A549 (cell line): Measurements from ENCODE around the gene SEMA5A. TPM values are rescaled to one million over a fixed set of nuclear protein-coding genes. Genes with fewer than 3 reads are reported as not detected.

Source experiments
- ATAC-seq, 2 experiments: fragments of 200-7000 bp in 1 of 2; fragments of >200 bp in 1 of 2; cut with Nextera tagmentation in 1 of 2; cut with Tn5 transposase in 1 of 2; 3 replicates each; pipeline versions ENCODE4 v1.8.0 to v1.9.1; 2018 to 2020; ENCODE audit warnings: mild to moderate bottlenecking in 1 of 2, moderate library complexity in 1 of 2
- CTCF ChIA-PET: fragments of 300-600 bp; sonication (Branson Sonifier 250); formaldehyde crosslinking; extraction: SDS; loops from one replicate; lab custom pipeline; 2021; ENCODE audit warnings: antibody characterized with exemption, inconsistent platforms; lab: Yijun Ruan, JAX
- POLR2A ChIA-PET: fragments of 350-600 bp; formaldehyde crosslinking; extraction: SDS; loops from one replicate; lab custom pipeline; 2021; ENCODE audit warnings: antibody characterized with exemption, inconsistent platforms; lab: Yijun Ruan, JAX
- DNase-seq, 2 experiments: peaks; one replicate each; pipeline versions ENCODE4 v3.0.0 to v3.0.0-alpha.2; 2011 to 2016; ENCODE audit warnings: low read depth in 1 of 2, low spot score in 1 of 2
- FAIRE-seq: peaks from 2 replicates; lab custom pipeline; 2011; peaks lifted over from hg19 to GRCh38; lab: Jason Lieb, UNC
- H3K27ac ChIP-seq, 2 experiments: fragments of >200 bp; sonication (Bioruptor Twin); formaldehyde crosslinking; 3 replicates each; pipeline ENCODE4 v1.5.1; 2016 to 2017
- H3K4me1 ChIP-seq: fragments of >200 bp; sonication (Bioruptor Twin); formaldehyde crosslinking; 3 replicates; pipeline ENCODE4 v1.6.1; 2016
- H3K4me2 ChIP-seq: fragments of >200 bp; sonication (Bioruptor Twin); formaldehyde crosslinking; 3 replicates; pipeline ENCODE4 v1.6.1; 2016
- H3K4me3 ChIP-seq: fragments of >200 bp; sonication (Bioruptor Twin); formaldehyde crosslinking; 3 replicates; pipeline ENCODE4 v1.5.1; 2016
- H3K9me3 ChIP-seq: fragments of >200 bp; sonication (Bioruptor Twin); formaldehyde crosslinking; 3 replicates; pipeline ENCODE4 v1.6.1; 2016
- ATOH8 ChIP-seq: fragments of 250-450 bp; sonication (Bioruptor Pico); IDR thresholded peaks from 2 replicates; pipeline ENCODE4 v1.5.0; 2020; ENCODE audit warnings: low read depth, mild to moderate bottlenecking, moderate library complexity
- BHLHE40 ChIP-seq: IDR thresholded peaks from 2 replicates; pipeline ENCODE4 v1.6.1; 2012; ENCODE audit warnings: low read depth, low read length, inconsistent platforms
- CBX8 ChIP-seq: fragments of 200-600 bp; sonication (generic); IDR thresholded peaks from 2 replicates; pipeline ENCODE4 v1.6.1; 2016
- CEBPB ChIP-seq, 2 experiments: fragments of >200 bp in 1 of 2; sonication (Bioruptor Twin) in 1 of 2; formaldehyde crosslinking in 1 of 2; IDR thresholded peaks; 2 replicates each; pipeline ENCODE4 v1.6.1; 2012 to 2016
- CHD4 ChIP-seq: fragments of 200-600 bp; sonication (generic); IDR thresholded peaks from 2 replicates; pipeline ENCODE4 v1.6.1; 2016; ENCODE audit warnings: antibody characterized with exemption, mild to moderate bottlenecking, borderline replicate concordance
- EHF ChIP-seq: fragments of 250-450 bp; sonication (Bioruptor Pico); IDR thresholded peaks from 2 replicates; pipeline ENCODE4 v1.5.0; 2020; ENCODE audit warnings: mild to moderate bottlenecking
- EHMT2 ChIP-seq: fragments of 200-600 bp; sonication (generic); IDR thresholded peaks from 2 replicates; pipeline ENCODE4 v1.6.1; 2016; ENCODE audit warnings: antibody characterized with exemption, low read depth, mild to moderate bottlenecking, moderate library complexity
- ESRRA ChIP-seq: fragments of 150-350 bp; IDR thresholded peaks from 2 replicates; pipeline ENCODE4 v1.6.1; 2014; ENCODE audit warnings: mild to moderate bottlenecking, low read length, borderline replicate concordance
- FOSL2 ChIP-seq, 2 experiments: fragments of 450-650 bp in 1 of 2; fragments of >200 bp in 1 of 2; sonication (Bioruptor Twin) in 1 of 2; formaldehyde crosslinking; IDR thresholded peaks; 2 replicates each; pipeline versions ENCODE4 v1.5.0 to v1.6.1; 2016 to 2020; ENCODE audit warnings: mild to moderate bottlenecking in 1 of 2, moderate library complexity in 1 of 2
- HDAC2 ChIP-seq: fragments of 200-600 bp; sonication (generic); IDR thresholded peaks from 2 replicates; pipeline ENCODE4 v1.6.1; 2016
- HES2 ChIP-seq: fragments of >200 bp; sonication (Bioruptor Twin); formaldehyde crosslinking; IDR thresholded peaks from 2 replicates; pipeline ENCODE4 v1.6.1; 2016
- HEYL ChIP-seq: fragments of 250-450 bp; sonication (Bioruptor Pico); IDR thresholded peaks from 2 replicates; pipeline ENCODE4 v1.8.0; 2021; ENCODE audit warnings: mild to moderate bottlenecking, moderate library complexity
- HOXB13 ChIP-seq: fragments of 250-450 bp; sonication (Bioruptor Pico); IDR thresholded peaks from 2 replicates; pipeline ENCODE4 v1.5.0; 2020; ENCODE audit warnings: low read depth, mild to moderate bottlenecking, moderate library complexity
- HOXB5 ChIP-seq: fragments of 250-450 bp; sonication (Bioruptor Pico); IDR thresholded peaks from 2 replicates; pipeline ENCODE4 v1.5.0; 2020; ENCODE audit warnings: mild to moderate bottlenecking, moderate library complexity
- JUNB ChIP-seq: fragments of >200 bp; sonication (Bioruptor Twin); formaldehyde crosslinking; IDR thresholded peaks from 2 replicates; pipeline ENCODE4 v1.6.1; 2016
- KDM1A ChIP-seq: fragments of 200-600 bp; sonication (generic); IDR thresholded peaks from 2 replicates; pipeline ENCODE4 v1.6.1; 2016; ENCODE audit warnings: low read depth, mild to moderate bottlenecking
- KDM5A ChIP-seq: fragments of 200-600 bp; sonication (generic); IDR thresholded peaks from 2 replicates; pipeline ENCODE4 v1.6.1; 2016; ENCODE audit warnings: antibody characterized with exemption, mild to moderate bottlenecking
- MYC ChIP-seq: IDR thresholded peaks from 2 replicates; pipeline ENCODE4 v1.6.1; 2012; ENCODE audit warnings: mild to moderate bottlenecking, inconsistent platforms, low read length, improper control_type of control experiment, borderline replicate concordance
- NFE2L2 ChIP-seq: fragments of 150-350 bp; conservative IDR thresholded peaks from 2 replicates; pipeline ENCODE4 v1.6.1; 2014; ENCODE audit warnings: low read length
- NPAS2 ChIP-seq: fragments of 250-450 bp; sonication (Bioruptor Pico); IDR thresholded peaks from 2 replicates; pipeline ENCODE4 v1.8.0; 2022; ENCODE audit warnings: mild to moderate bottlenecking, moderate library complexity, borderline replicate concordance
- NR3C1 ChIP-seq: fragments of >200 bp; sonication (Bioruptor Twin); formaldehyde crosslinking; IDR thresholded peaks from 3 replicates; pipeline ENCODE4 v1.6.1; 2017
- POLR2A ChIP-seq: IDR thresholded peaks from 2 replicates; pipeline ENCODE4 v1.6.1; 2012; ENCODE audit warnings: mild to moderate bottlenecking, low read length
- POLR2AphosphoS2 ChIP-seq: conservative IDR thresholded peaks from 2 replicates; pipeline ENCODE4 v1.6.1; 2012; ENCODE audit warnings: low read length, improper control_type of control experiment, inconsistent platforms
- RAD21 ChIP-seq, 2 experiments: fragments of >200 bp in 1 of 2; sonication (Bioruptor Twin) in 1 of 2; formaldehyde crosslinking in 1 of 2; IDR thresholded peaks in 1 of 2; conservative IDR thresholded peaks in 1 of 2; 2 replicates in 1 of 2; 3 replicates in 1 of 2; pipeline ENCODE4 v1.6.1; 2012 to 2018; ENCODE audit warnings: inconsistent platforms in 1 of 2
- RFX5 ChIP-seq: fragments of 450-650 bp; IDR thresholded peaks from 2 replicates; pipeline ENCODE4 v1.7.1; 2014; ENCODE audit warnings: antibody characterized with exemption, mild to moderate bottlenecking, moderate library complexity
- SMC3 ChIP-seq: fragments of >200 bp; sonication (Bioruptor Twin); formaldehyde crosslinking; IDR thresholded peaks from 3 replicates; pipeline ENCODE4 v1.6.1; 2018; ENCODE audit warnings: inconsistent platforms
- SREBF2 ChIP-seq: fragments of 450-650 bp; IDR thresholded peaks from 2 replicates; pipeline ENCODE4 v1.6.1; 2014; ENCODE audit warnings: mild to moderate bottlenecking, moderate library complexity
- TP53 ChIP-seq: fragments of 250-450 bp; sonication (Bioruptor Pico); IDR thresholded peaks from 2 replicates; pipeline ENCODE4 v1.5.0; 2021; ENCODE audit warnings: mild to moderate bottlenecking, moderate library complexity
- ZC3H11A ChIP-seq: fragments of 450-650 bp; IDR thresholded peaks from 2 replicates; pipeline ENCODE4 v1.6.1; 2014; ENCODE audit warnings: antibody characterized with exemption, mild to moderate bottlenecking
- ZNF302 ChIP-seq: fragments of 250-450 bp; sonication (Bioruptor Pico); IDR thresholded peaks from 2 replicates; pipeline ENCODE4 v1.9.0; 2021; ENCODE audit warnings: inconsistent platforms, mild to moderate bottlenecking, moderate library complexity
- WGBS: methylation state at CpG from one replicate; pipeline ENCODE4 v1.1.6; 2017; ENCODE audit errors: missing lambda C conversion rate; 5-methylcytosine and 5-hydroxymethylcytosine counted together
- polyA plus RNA-seq, 4 experiments: library from polyadenylated mRNA; depleted of rRNA in 3 of 4; stranded (reverse); fragments of >200 nt; fragmentation: RNase III in 1 of 4; extraction: RNeasy Plus Mini Kit Qiagen cat#74134 plus additional on column Dnase treatment in 1 of 4; gene quantifications; 2 replicates in 3 of 4; 3 replicates in 1 of 4; pipeline ENCODE4 v1.2.3, GENCODE V29; 2011 to 2017
- TF ChIP-seq, protein P1 (sequence below): IDR thresholded peaks from 2 replicates; pipeline ENCODE4 v1.6.1; 2012
- TF ChIP-seq, protein P2 (sequence below): IDR thresholded peaks from 2 replicates; pipeline ENCODE4 v1.6.1; 2012

Gene SEMA5A
- polyA plus RNA-seq, 2 of the 4 experiments (the other 2 are of a cell fraction): not detected

DNA sequence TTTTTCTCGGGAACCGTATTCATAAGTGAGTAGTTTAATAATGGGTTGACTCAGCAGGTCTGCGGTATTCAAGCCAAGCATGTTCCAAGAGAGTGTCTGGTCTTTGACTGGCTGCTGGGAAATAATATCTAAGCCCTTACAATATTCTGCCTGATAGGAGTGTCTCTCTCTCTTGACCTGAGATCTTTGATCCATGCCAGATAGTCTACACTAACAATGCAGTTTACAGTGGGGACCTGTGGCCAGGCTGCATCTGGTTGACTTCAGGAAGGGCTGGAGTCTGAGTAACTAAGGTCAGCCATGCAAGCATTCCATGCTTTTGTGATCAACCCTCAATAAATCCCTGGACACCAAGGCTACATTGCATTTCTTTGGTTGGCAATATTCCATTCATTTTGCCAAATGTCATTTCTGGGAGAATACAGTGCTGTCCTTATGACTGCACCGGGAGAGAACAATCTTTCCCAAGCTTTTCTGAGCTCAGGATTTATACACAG, 195.5 kb downstream of the SEMA5A start:
- FAIRE-seq: no peak
- Histone ChIP-seq H3K4me2 (no peak overlapping the region), H3K4me3 (no peak overlapping the region), H3K9me3 (no peaks in the 10 kb centered on the region; the same call in 2 of the 3 replicates), H3K27ac (no peak overlapping the region), H3K4me1 (no peaks in the 10 kb centered on the region)
- WGBS: 23% methylated on average over 4 of the region's 4 CpGs
- POLR2A ChIA-PET: no interaction called here
- TF ChIP-seq ZC3H11A (no peak), EHMT2 (no peak), ESRRA (no peak), HOXB13 (no peak), POLR2AphosphoS2 (no peak), KDM5A (no peak), HDAC2 (no peak), ATOH8 (CRISPR knock-in tag) (no peak), RAD21 (conservative IDR thresholded peaks at IDR 0.05 in 1 of 2, IDR thresholded peaks at IDR 0.05 in 1 of 2) (no peak), ZNF302 (CRISPR knock-in tag) (no peak), JUNB (no peak), CHD4 (no peak), BHLHE40 (no peak), NFE2L2 (no peak), HEYL (CRISPR knock-in tag) (no peak), TP53 (CRISPR knock-in tag) (no peak), POLR2A (no peak)
- TF ChIP-seq, protein P1, sequence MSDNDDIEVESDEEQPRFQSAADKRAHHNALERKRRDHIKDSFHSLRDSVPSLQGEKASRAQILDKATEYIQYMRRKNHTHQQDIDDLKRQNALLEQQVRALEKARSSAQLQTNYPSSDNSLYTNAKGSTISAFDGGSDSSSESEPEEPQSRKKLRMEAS: no peak
- TF ChIP-seq, protein P2, sequence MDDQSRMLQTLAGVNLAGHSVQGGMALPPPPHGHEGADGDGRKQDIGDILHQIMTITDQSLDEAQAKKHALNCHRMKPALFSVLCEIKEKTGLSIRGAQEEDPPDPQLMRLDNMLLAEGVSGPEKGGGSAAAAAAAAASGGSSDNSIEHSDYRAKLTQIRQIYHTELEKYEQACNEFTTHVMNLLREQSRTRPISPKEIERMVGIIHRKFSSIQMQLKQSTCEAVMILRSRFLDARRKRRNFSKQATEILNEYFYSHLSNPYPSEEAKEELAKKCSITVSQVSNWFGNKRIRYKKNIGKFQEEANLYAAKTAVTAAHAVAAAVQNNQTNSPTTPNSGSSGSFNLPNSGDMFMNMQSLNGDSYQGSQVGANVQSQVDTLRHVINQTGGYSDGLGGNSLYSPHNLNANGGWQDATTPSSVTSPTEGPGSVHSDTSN: no peak
- no peak for DNase-seq
- ATAC-seq: no peak
- CTCF ChIA-PET: no interaction called here

GRCh38 chr5:9348401-9348996, 197.4 kb downstream of the SEMA5A start:
- ATAC-seq: no peak
- TF ChIP-seq CHD4: no peak
- no peak for TF ChIP-seq HOXB5 (CRISPR knock-in tag)
- no peak for TF ChIP-seq ZNF302 (CRISPR knock-in tag)
- TF ChIP-seq FOSL2 (IDR thresholded peaks at IDR 0.05): no peak
- TF ChIP-seq FOSL2 (CRISPR knock-in tag; IDR thresholded peaks at IDR 0.05): no peak
- no peak for TF ChIP-seq RFX5
- no peak for TF ChIP-seq HES2
- no peak for TF ChIP-seq CBX8
- no peak for TF ChIP-seq EHF (CRISPR knock-in tag)
- TF ChIP-seq BHLHE40: no peak
- TF ChIP-seq KDM1A: no peak
- no peak for TF ChIP-seq POLR2A
- TF ChIP-seq NPAS2 (CRISPR knock-in tag): no peak
- no peak for TF ChIP-seq SREBF2
- no peak for TF ChIP-seq KDM5A
- TF ChIP-seq HDAC2: no peak
- TF ChIP-seq SMC3: no peak
- no peak for TF ChIP-seq NR3C1
- TF ChIP-seq MYC: no peak
- TF ChIP-seq CEBPB (IDR thresholded peaks at IDR 0.05): no peak
- no peaks in the 10 kb centered on the region; the same call in 2 of the 3 replicates for H3K9me3 ChIP-seq
- ChIA-PET POLR2A (no interaction called here), CTCF (no interaction called here)
- WGBS: 10% methylated on average over 5 of the region's 5 CpGs
- no peaks in the 10 kb centered on the region for H3K4me1 ChIP-seq
- no peak for DNase-seq
- no peak for FAIRE-seq
- H3K4me3 ChIP-seq: no peak overlapping the region
- H3K27ac ChIP-seq: no peak overlapping the region
- no peak overlapping the region for H3K4me2 ChIP-seq
